Aorta (tissue), 5 donors: ENCODE data around the gene C6orf132. TPM values are rescaled to one million over a fixed set of nuclear protein-coding genes. Genes with fewer than 3 reads are reported as not detected.

Experiments
- ATAC-seq: fragments of 200-7000 bp; cut with Tn5 transposase; one replicate; pipeline ENCODE4 v1.9.1; 2022; ENCODE audit warnings: moderate library complexity; ENCODE audit not compliant: low FRiP score
- DNase-seq, 2 donors: peaks; one replicate each; pipeline ENCODE4 v3.0.0-alpha.2; 2020
- H3K27ac ChIP-seq, 2 donors: one replicate each; pipeline ENCODE4 v1.5.1; 2013; ENCODE audit warnings: low read length in 2 of 2, mild to moderate bottlenecking in 2 of 2, moderate library complexity in 2 of 2, control low read depth in 1 of 2, inconsistent platforms in 1 of 2, low read depth in 1 of 2
- H3K27me3 ChIP-seq, 2 donors: one replicate each; pipeline ENCODE4 v1.6.1; 2013; ENCODE audit warnings: control low read depth in 1 of 2, low read length in 1 of 2, mild to moderate bottlenecking in 1 of 2, moderate library complexity in 1 of 2; ENCODE audit not compliant: insufficient read depth in 2 of 2, control insufficient read depth in 1 of 2
- H3K36me3 ChIP-seq, 2 donors: one replicate each; pipeline ENCODE4 v1.6.1; 2013; ENCODE audit warnings: control low read depth in 1 of 2, low read length in 1 of 2, mild to moderate bottlenecking in 1 of 2; ENCODE audit not compliant: insufficient read depth in 2 of 2, control insufficient read depth in 1 of 2
- H3K4me1 ChIP-seq, 2 donors: one replicate each; pipeline ENCODE4 v1.6.1; 2013; ENCODE audit warnings: low read length in 2 of 2, control low read depth in 1 of 2, mild to moderate bottlenecking in 1 of 2, moderate library complexity in 1 of 2; ENCODE audit not compliant: insufficient read depth in 2 of 2, control insufficient read depth in 1 of 2
- H3K4me3 ChIP-seq, 2 donors: one replicate each; pipeline ENCODE4 v1.5.1; 2013; ENCODE audit warnings: low read length in 2 of 2, control low read depth in 1 of 2, mild to moderate bottlenecking in 1 of 2
- H3K9me3 ChIP-seq: one replicate; pipeline ENCODE4 v1.6.1; 2013; ENCODE audit warnings: mild to moderate bottlenecking, low read length; ENCODE audit not compliant: control insufficient read depth
- WGBS, 2 donors: extraction: QIAGEN DNeasy Blood & Tissue Kit; methylation state at CpG; one replicate each; pipeline ENCODE4 v1.1.7; 2013; 5-methylcytosine and 5-hydroxymethylcytosine counted together
- intact Hi-C, 2 donors: fragments of 100-400 bp; cut with DNase I; formaldehyde crosslinking; loops; one replicate each; pipeline versions ENCODE4 v1.14.2 to v1.15.0; 2022
- polyA plus RNA-seq, 2 donors: library from polyadenylated mRNA; stranded (reverse); fragments of 200-250 nt; gene quantifications; one replicate each; pipeline ENCODE4 v1.2.3, GENCODE V29; 2013
- total RNA-seq, 2 donors: library from RNA; stranded (reverse); fragmentation: NEBNext Ultra II Directional; extraction: Animal tissue kit (Norgen Biotek cat#: 25700); gene quantifications; one replicate each; pipeline ENCODE4 v1.2.1, GENCODE V29; 2021
- donor health status: healthy with polysubstance abuse.
- donor health status: Bipolar disorder and iron deficiency.
- donor health status: DM: no; HTN: no; CAD: no.
- donor health status: DM: no; HTN: no; CAD: no.
- donor health status: DM: yes; HTN: yes; CAD: no.

C6orf132 gene
- total and polyA plus RNA-seq, 4 donors = 0.51 to 30.7 (median 2.4) TPM

DNA sequence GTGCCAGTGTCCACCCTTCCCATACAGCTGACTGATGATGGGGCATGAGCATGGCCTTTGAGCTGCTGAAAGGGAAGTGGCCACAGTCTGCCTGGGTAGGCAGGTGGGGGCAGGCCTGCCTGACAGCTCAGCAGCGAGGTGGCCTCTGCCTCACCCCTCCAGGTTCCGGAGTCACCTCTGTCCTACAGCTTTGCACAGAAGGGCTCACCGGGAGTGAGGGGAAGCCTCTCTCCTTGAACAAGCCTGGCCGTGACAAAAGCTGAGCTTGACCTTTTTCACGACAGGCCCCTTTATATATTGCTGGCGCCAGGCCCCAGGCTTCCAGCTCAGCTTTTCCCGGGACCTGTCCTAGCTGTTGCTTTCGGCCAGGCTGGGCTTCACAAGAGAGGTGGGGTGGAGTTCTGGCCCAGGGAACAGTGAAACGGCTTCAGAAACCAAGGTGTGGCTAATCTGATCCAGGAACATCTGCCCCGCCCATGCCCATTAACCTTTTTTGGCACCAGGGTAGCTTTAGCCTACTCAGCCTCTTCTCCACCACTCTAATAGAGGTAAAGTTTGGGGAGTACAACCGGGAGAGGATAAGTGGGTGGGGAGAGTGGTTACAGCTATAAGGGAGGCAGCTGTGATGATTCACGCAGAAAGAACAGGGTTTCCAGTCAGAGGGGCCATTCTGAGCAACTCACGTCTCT is 42.9 kb downstream of the C6orf132 start:
- Histone ChIP-seq H3K4me1 (no peaks in the 10 kb centered on the region), H3K27me3 (no peaks in the 10 kb centered on the region), H3K9me3 (no peaks in the 10 kb centered on the region), H3K4me3 (no peak overlapping the region), H3K36me3 (no peaks in the 10 kb centered on the region), H3K27ac (no peak overlapping the region)
- no peak for ATAC-seq
- no peak for DNase-seq
- intact Hi-C loops = no loop called here
- 71 to 73% methylated on average over 13 of the region's 13 CpGs for WGBS, 2 donors

DNA sequence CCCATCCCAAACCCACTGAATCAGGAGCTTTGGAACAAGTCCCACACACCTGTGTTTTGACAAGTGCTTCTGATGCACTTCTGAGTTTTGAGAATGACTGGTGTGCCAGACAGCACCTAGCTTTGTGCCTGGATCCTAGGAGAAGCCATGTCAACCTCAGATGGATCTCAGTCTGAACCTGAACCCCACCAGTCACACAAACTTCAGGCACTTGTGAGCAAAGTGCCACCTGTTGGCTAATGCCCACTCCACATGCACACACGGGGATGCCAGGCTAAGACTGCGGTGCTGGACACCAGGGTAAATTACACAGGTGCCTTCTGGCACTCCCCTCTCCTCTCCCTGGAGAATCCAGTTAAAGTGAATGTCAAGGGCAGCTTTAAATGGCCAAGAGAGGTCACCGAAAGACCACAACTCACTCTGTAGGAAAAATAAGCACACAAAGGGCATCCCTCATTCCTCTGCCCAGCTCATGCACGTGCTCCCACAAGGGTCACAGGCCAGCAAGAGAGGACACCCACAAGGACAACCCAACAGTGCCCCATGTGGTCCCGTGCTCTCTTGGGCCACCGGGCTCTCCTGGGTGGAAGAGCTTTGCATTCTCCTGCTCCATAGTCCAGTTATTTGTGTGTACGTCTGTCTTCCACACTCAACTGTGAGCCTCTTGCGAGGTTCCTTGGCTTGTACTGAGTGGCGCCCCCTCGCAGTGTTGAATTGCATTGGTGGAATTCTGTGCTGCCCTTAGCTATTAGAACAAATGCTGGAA is 46.5 kb downstream of the C6orf132 start:
- no peak overlapping the region for H3K27ac ChIP-seq
- H3K36me3 ChIP-seq = no peaks in the 10 kb centered on the region
- intact Hi-C loops = no loop called here
- 58 to 69% methylated on average over 10 of the region's 10 CpGs for WGBS, 2 donors
- no peaks in the 10 kb centered on the region for H3K27me3 ChIP-seq
- ATAC-seq = no peak
- DNase-seq = no peak
- no peaks in the 10 kb centered on the region for H3K9me3 ChIP-seq
- H3K4me1 ChIP-seq = no peaks in the 10 kb centered on the region
- no peak overlapping the region for H3K4me3 ChIP-seq

DNA sequence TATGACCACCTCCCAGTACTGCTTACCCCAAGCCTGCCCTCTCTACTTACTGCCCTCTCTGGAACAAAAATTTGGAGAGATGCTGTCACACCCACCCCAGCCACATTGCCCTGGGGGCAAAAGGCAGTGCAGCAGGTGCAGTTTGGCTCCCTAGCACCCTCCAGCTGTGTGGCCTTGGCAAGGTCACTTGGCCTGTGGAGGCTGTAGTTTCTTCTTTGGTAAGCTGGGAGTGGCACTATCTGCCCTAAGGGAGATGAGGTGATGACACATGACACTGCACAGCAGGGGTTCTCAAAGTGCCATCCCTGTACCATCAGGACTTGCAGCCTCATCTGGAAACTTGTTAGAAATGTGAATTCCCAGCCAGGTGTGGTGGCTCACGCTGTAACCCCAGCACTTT is 47.3 kb downstream of the C6orf132 start:
- no peak for DNase-seq
- Histone ChIP-seq H3K27ac (no peak overlapping the region), H3K4me1 (no peaks in the 10 kb centered on the region), H3K36me3 (no peaks in the 10 kb centered on the region), H3K9me3 (no peaks in the 10 kb centered on the region), H3K27me3 (no peaks in the 10 kb centered on the region), H3K4me3 (no peak overlapping the region)
- 88 to 94% methylated on average over 1 of the region's 1 CpG for WGBS, 2 donors
- ATAC-seq = no peak
- intact Hi-C loops = no loop called here

DNA sequence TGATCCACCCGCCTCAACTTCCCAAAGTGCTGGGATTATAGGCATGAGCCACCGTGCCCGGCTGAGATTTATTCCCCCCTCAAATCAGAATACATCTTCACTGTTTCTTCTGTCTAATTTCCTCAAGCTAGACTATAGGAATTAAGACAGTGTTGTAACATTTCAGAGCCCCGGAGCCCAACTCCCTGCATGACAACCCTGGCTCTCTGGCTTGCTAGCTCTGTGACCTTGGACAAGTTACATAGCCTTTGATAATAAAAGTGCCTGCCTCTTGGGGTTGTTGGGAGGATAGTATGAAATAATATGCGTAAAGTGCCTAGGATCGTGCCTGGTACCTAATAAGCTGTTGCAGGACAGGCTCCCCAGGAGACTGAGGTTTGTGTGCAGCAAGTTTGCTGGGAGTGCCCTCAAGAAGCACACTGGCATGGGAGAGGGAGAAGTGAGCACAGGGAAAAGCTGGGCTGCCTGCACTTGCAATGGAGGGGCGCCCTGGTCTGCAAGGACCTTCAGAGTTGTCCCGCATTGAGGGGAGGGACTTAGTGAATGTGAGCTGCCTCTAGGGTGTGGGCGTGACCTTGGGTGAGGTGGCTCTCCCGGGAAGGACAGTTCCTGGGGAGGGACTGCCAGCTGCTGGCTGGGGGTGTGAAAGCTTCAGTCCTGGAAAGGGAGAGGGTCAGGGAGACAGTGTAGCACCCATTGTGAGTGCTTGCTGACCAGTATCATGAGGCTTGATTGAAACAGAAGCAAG is 48.7 kb downstream of the C6orf132 start:
- Histone ChIP-seq H3K27ac (no peak overlapping the region), H3K9me3 (no peaks in the 10 kb centered on the region), H3K27me3 (no peaks in the 10 kb centered on the region), H3K36me3 (no peaks in the 10 kb centered on the region), H3K4me1 (no peaks in the 10 kb centered on the region), H3K4me3 (no peak overlapping the region)
- DNase-seq = no peak
- WGBS, 2 donors = 72% methylated on average over 10 of the region's 10 CpGs
- no peak for ATAC-seq
- intact Hi-C loops = no loop called here

DNA sequence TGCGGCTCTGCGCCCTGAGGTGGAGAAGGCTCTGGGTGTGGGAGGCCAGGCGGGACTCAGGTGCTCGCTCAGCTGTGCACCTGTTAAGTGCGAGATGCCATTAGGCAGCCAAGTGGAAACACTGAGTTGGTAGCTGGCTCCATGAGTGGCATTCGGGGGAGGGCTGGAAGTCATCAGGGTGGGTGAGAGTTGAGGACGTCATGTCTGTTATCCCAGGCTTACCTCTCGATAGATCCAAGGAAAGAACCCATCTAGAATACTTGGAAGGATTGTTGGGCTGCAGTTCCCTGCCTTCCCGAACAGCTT is 50.7 kb downstream of the C6orf132 start:
- Histone ChIP-seq H3K27ac (no peak overlapping the region), H3K27me3 (no peaks in the 10 kb centered on the region), H3K4me1 (no peaks in the 10 kb centered on the region), H3K4me3 (no peak overlapping the region), H3K36me3 (no peaks in the 10 kb centered on the region), H3K9me3 (no peaks in the 10 kb centered on the region)
- no peak for ATAC-seq
- WGBS, 2 donors = 80 to 86% methylated on average over 9 of the region's 9 CpGs
- DNase-seq = no peak
- intact Hi-C loops = no loop called here

DNA sequence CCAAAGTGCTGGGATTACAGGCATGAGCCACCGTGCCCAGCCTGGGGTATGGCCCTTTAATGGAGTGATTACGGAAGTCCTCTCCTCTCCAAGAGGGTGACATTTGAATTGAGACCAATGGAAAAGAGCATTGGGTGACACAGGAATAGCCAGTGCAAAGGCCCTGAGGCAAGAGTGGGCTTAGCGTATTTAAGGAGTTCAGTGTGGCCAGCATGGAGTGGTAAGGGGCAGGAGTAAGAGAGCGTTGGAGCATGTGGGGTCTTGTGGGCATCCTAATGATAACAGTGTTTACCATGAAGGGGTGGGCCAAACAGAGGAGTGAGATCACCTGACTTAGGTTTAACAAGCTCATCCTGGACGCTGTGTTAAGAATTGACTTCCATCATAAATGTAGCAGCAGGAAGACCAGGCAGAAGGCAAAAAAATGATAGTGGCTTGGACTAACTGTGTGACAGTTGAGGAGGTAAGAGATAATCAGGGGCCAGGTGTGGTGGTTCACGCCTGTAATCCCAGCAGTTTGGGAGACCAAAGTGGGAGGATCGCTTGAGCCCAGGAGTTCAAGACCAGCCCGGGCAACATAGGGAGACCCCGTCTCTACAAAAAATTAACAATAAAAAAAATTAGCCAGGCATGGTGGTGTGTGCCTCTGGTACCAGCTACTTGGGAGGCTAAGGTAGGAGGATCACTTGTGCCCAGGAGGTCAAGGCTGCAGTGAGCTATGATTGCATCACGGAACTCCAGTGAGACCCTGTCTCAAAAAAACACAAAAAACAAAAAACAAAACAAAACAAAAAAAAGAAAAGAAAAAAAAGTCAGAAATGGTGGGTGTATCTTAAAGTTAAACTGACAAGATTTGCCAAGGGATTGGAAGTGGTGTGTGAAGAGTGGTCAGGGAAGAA is 51.4 kb downstream of the C6orf132 start:
- intact Hi-C loops = no loop called here
- 88 to 93% methylated on average over 10 of the region's 10 CpGs for WGBS, 2 donors
- H3K27ac ChIP-seq = no peak overlapping the region
- no peak for ATAC-seq
- H3K27me3 ChIP-seq = no peaks in the 10 kb centered on the region
- no peaks in the 10 kb centered on the region for H3K9me3 ChIP-seq
- no peaks in the 10 kb centered on the region for H3K36me3 ChIP-seq
- DNase-seq = no peak
- no peaks in the 10 kb centered on the region for H3K4me1 ChIP-seq
- H3K4me3 ChIP-seq = no peak overlapping the region

DNA sequence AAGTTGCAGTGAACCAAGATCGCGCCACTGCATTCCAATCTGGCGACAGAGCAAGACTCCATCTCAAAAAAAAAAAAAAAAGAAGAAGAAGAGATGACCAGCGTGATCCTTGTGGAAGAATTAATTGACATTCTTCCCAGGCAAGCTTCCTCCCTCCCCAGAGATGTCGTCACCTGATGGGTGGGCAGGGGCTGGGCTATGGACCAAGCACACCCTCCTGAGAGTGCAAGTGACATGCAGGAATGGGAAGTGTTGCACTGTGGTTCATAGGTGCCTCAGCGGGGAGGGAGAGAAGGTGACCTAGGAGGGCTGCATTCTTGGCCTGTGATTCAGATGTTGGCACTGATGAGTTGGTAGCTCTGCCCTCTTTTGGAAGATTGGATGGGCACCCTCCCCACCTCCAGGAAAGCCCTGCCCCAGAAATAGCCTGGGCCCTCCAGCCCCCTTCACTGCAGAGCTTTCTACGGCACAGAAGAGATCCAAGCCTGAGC is 54.3 kb downstream of the C6orf132 start:
- no peaks in the 10 kb centered on the region for H3K36me3 ChIP-seq
- no peaks in the 10 kb centered on the region for H3K9me3 ChIP-seq
- H3K4me3 ChIP-seq = no peak overlapping the region
- ATAC-seq (no peak), DNase-seq (no peak)
- intact Hi-C loops = no loop called here
- WGBS, 2 donors = 88 to 92% methylated on average over 7 of the region's 7 CpGs
- no peaks in the 10 kb centered on the region for H3K4me1 ChIP-seq
- H3K27ac ChIP-seq = no peak overlapping the region
- H3K27me3 ChIP-seq = no peaks in the 10 kb centered on the region
